HT-29 (cell line): ENCODE results near the gene CTBS. TPM values are rescaled to one million over a fixed set of nuclear protein-coding genes. Genes with fewer than 3 reads are reported as not detected.

Source experiments
- DNase-seq: peaks from one replicate; pipeline ENCODE4 v3.0.0-alpha.2; 2015; ENCODE audit warnings: low spot score
- total RNA-seq: library from RNA; depleted of rRNA; stranded (reverse); fragments of >200 nt; shearing (Covaris generic); gene quantifications from 2 replicates; pipeline ENCODE4 v1.2.3, GENCODE V29; 2014; rRNA removed

Gene CTBS
- total RNA-seq, 1 experiment from 2014 or later, result 1.8 TPM

- peak; percentile 98 for DNase-seq
Observed at GRCh38 chr1:84506002-84506728, 68.1 kb downstream of the CTBS start, which contains the start of the genes GNG5 and SPATA1. TSS of gene GNG5 (minus strand) at chr1:84506581. CDS start at chr1:84506091, 490 bp downstream. TSS of gene SPATA1 (plus strand) at chr1:84506386. CDS start at chr1:84516360, 9,974 bp downstream.

DNA sequence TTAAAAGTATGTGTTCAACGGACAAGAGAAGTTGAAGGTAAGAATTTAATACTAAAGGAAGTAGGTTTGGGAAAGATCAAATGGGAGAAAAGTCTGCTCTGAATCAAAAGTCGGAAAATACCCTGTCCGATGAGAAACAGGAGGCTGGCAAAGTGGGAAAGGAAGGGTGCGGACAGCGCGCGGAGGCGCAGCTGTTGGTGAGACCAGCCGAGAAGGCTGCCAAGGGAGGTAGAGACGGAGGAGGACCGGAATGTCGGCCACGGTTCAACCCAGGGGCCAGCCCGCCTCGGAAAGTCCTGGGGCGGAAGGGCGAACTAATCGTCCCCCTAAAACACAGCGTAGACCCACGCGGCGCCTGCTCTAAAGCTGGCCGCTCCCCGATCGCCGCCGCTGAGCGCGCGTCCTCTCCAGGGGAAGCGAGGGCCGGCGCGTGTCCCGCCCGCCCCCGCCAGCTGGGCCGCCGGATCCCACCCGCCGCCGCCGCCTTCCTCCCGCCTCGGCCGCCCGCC is 68.7 kb downstream of the CTBS start:
- peak; percentile 75 for DNase-seq

- DNase-seq, result no peak
Observed at GRCh38 chr1:84504580-84505492, 69.4 kb downstream of the CTBS start.

DNA sequence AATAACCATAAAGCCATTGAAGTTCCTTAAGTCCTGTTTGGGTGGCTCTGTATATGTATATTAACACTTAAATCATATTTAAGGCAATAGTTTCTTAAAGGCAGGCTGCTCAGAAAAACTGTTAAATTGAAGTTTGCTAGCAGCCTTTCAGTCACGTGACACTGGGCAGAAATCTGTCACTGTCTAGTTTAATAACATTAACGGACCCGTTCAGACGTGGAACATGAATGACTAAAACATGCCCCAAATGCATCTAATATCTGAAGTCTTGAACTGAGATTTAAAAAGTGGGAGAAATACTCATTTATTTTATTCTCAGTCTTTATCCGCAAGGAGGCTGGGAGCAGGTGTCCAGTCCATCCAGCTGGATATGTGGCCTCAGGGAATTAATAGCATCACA is 71.3 kb downstream of the CTBS start:
- DNase-seq, result no peak

Other genes with a start within 250 kb of the CTBS start
- gene DNASE2B, start 176.0 kb downstream of the CTBS start, total RNA-seq, result not detected in 2 replicates
- 38.0 and 42.6 TPM in 2 replicates for gene RPF1, start 95.2 kb downstream of the CTBS start, total RNA-seq
- 1.0 and 1.3 TPM in 2 replicates for gene SPATA1, start 68.1 kb downstream of the CTBS start, total RNA-seq
- gene GNG5, start 67.9 kb downstream of the CTBS start, total RNA-seq, result 28.8 and 32.7 TPM in 2 replicates
- gene SSX2IP, start 116.0 kb upstream of the CTBS start, total RNA-seq, result 4.4 and 6.1 TPM in 2 replicates